ENCODE results near the gene H6PD.

Gene H6PD

DNA sequence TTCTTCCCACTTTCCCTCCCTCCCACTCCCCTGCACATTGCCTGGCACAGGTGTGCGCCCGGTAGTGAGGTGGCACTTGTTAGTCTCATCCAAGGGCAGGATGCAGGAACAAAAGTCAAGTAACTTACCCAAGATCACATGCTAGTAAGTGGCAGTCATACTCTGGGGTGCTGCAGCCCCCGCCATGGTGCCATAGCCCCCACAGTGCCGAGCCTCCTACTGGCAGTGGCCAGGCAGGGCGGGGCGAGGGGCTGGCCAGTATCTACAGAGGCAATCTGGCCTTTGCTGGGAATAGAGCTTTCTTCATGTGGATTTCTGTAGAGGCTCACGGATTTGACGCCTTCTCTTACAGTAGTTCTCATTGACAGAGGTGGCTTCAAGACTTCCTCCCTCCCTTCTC lies 26.9 kb downstream of the H6PD start:
- no peak for DNase-seq

DNA sequence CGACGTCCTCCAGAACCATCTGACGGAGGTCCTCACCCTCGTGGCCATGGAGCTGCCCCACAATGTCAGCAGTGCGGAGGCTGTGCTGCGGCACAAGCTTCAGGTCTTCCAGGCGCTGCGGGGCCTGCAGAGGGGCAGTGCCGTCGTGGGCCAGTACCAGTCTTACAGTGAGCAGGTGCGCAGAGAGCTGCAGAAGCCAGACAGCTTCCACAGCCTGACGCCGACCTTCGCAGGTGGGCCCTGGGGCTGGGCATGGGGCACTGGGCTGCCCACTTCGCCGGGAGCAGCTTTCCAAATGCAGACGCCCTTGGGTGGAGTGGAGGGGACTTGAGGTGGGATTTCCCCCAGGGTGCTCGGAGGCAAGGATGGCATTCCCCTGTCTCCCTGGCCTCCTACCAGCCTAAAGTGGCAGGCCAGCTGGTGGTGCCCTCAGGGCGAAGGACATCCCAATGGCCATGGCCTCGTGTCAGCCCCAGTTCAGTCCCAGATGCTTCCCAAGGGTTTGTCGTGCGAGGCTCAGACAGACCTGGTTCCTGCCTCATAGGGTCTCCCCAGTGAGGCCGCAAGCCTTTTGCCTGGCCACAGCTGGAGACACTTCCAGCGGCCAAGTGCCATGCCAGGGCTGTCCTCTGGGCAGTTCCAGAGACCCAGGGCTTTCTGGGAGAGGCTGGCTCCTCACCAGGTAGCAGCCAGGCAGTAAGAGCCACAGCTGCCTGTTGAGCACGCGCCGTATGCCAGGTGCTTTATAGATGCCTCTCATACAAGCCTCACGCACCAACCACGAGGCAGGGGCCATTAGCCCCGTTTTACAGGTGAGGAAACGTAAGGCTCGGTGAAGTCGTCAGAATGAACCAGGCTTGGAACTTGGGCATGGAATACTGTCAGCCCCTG lies 27.8 kb downstream of the H6PD start:
- no peak for DNase-seq

DNA sequence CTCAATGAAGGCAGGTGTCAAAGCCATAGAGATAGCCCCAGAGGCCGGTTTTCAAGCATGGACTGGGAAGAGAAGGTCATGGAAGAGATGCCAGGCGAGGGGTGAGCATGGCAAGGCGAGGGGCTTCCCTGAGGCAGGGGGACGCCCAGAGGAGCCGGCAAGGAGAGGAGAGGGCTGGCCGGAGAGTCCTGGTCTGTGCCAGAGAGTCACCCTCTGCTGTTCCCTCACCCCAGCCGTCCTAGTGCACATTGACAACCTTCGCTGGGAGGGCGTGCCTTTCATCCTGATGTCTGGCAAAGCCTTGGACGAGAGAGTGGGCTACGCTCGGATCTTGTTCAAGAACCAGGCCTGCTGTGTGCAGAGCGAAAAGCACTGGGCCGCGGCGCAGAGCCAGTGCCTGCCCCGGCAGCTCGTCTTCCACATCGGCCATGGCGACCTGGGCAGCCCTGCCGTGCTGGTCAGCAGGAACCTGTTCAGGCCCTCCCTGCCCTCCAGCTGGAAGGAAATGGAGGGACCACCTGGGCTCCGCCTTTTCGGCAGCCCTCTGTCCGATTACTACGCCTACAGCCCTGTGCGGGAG lies 28.8 kb downstream of the H6PD start:
- DNase-seq: no peak

DNA sequence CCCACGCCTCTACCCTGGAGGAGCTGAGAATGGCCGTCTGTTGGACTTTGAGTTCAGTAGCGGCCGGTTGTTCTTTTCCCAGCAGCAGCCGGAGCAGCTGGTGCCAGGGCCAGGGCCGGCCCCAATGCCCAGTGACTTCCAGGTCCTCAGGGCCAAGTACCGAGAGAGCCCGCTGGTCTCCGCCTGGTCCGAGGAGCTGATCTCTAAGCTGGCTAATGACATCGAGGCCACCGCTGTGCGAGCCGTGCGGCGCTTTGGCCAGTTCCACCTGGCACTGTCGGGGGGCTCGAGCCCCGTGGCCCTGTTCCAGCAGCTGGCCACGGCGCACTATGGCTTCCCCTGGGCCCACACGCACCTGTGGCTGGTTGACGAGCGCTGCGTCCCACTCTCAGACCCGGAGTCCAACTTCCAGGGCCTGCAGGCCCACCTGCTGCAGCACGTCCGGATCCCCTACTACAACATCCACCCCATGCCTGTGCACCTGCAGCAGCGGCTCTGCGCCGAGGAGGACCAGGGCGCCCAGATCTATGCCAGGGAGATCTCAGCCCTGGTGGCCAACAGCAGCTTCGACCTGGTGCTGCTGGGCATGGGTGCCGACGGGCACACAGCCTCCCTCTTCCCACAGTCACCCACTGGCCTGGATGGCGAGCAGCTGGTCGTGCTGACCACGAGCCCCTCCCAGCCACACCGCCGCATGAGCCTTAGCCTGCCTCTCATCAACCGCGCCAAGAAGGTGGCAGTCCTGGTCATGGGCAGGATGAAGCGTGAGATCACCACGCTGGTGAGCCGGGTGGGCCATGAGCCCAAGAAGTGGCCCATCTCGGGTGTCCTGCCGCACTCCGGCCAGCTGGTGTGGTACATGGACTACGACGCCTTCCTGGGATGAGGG lies 29.7 kb downstream of the H6PD start:
- no peak for DNase-seq

- DNase-seq: no peak
Measured at GRCh38 chr1:9265037-9265436, 30.5 kb downstream of the H6PD start.

DNA sequence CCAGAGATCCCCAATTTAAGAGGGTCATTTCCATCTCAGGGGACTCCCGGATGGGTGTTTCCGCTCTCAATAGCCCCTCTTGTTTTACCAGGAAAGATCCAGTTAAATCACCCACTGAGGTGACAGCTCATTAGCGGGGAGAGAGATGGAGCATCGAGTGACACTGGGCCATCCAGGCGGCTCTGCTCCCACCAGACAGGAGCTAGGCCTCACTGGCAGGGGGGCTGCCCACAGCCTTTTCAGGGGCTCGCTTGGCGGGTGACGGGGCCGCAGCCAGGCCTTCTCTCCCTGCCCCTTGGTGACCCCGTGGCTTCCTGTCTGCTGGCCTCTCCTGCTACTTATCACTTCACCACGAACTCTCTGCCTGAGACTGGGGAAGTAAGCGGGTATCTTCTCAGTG lies 31.4 kb downstream of the H6PD start:
- DNase-seq: no peak

- no peak for DNase-seq
Measured at GRCh38 chr1:9267352-9267686, 32.7 kb downstream of the H6PD start.

- no peak for DNase-seq
Measured at GRCh38 chr1:9267827-9268581, 33.4 kb downstream of the H6PD start.

DNA sequence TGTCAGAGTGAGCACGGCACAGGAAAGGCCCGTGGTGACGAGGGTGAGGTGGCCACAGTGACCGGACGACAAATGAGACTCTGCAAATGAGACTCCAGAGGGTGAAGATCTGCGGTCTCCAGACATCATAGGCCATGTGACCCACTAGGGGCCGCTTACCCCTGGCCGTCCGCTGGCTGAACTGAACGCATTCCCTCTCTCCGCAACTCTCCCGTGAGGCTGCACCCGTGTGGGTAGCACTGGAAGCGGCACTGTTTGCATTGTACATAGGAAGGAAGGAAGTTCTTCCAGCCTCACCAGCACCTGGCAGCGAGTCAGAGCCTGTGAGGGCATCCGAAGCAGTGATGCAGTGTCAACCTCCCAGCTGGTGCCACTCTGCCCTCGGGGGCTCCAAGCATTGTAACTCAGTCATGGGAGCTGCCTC lies 34.5 kb downstream of the H6PD start:
- DNase-seq: no peak

DNA sequence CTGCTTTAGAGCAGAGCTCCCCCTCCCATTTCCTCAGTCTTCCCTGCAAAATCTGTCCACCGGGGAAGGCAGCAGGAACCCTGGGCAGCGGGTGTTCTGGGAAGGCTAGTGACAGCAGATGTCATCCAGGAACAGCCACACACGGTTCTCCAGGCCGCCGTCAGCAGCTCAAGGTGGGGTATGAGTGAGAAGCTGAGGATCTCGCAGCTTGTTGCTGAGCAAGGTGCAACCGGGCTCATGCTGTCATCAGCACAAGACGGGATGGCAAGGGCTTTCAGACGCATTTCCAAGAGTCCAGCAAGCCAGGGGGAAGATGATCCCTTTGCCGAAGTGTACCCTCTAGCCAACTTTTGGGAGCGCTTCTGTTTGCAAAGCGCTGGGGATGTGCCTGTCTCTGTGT lies 35.1 kb downstream of the H6PD start:
- DNase-seq: no peak

- peak; percentile 17 to 50 for DNase-seq
Measured at GRCh38 chr1:9270290-9270883, 35.8 kb downstream of the H6PD start.

DNA sequence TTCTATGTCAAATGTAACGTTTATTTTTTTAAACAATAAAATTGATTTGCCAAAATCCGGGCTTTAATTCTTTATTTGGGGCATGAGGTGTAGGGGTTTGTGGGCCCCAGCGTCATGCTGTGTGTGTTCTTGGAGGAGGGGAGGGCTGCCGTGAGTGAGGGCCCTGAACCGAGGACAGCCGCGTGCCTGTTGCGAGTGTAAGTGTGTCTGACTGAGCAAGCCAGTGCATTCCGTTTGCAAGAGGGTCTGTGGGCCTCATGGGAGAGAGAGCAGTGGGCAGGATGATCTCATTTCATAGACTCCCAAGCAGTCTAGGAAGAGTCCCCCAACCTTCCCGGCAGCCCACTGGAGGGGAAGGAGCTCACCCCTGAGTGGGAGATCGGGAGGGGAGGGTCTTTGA lies 36.7 kb downstream of the H6PD start:
- no peak for DNase-seq

- no peak for DNase-seq
Measured at GRCh38 chr1:9271861-9272595, 37.5 kb downstream of the H6PD start.

DNA sequence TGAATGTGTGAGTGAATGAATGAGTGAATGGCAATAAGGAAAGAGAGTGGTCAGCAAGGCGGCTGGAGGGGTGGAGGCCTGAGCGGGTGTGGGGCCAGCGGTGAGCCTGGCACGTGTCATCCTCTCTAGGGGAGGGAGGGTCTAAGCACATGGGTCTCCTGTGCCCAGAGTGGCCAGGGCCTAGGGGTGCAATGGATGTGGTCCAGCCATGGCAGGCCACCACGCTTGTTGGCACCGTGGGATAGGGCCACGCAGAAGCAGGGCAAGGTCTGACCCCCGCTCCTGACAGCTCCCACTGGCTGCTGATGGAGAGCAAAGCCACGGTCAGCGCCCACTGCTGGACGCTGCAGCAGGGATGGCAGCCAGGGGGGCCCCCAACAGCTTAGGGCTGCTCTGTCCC lies 38.6 kb downstream of the H6PD start:
- DNase-seq: no peak

- no peak for DNase-seq
Measured at GRCh38 chr1:9275161-9275560, 40.6 kb downstream of the H6PD start.

- DNase-seq: no peak
Measured at GRCh38 chr1:9275567-9276034, 41.0 kb downstream of the H6PD start.

GRCh38 chr1:9278116-9278515 lies 43.5 kb downstream of the H6PD start:
- DNase-seq: no peak

GRCh38 chr1:9278585-9279153 lies 44.1 kb downstream of the H6PD start:
- no peak for DNase-seq

GRCh38 chr1:9279172-9279840 lies 44.7 kb downstream of the H6PD start:
- DNase-seq: no peak

DNA sequence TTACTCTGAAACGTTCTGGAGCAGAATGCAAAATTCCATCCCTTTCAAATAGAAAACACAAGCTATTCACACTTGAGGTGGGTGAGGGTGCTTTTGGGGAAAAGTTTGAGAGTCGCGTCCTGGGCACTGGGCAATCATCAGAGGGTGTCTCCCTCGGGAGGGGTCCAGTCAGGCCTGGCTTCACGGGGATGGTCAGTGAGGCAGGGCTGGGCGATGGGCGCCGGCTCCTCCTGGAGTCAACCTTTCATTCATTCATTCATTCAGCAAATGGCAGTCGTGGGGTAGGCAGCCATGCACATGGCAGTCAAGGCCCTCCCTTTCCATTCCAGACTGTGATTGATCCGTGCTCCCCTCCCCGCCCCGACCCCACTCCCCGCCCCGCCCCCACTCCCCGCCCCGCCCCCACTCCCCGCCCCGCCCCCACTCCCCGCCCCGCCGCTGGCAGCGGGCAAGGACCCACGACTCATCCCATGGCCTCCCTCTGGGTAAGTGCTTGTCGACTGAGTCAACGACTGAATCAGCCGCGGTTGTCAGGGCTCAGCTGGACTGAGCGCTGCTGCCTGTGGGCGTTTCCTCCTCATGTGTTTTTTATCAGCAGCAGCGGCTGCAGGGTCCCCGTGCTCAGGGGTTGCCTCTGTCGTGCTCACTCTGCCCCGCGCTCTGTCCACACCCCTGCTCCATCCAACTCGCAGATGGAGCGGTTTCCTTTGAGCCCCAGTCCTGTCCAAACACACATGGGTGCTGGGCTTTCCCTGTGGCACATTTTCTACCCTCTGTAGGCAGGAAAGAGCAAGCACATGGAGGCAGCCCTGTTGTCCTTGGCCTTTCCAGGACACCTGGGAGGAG lies 45.7 kb downstream of the H6PD start:
- DNase-seq: no peak
